IMR-90 (cell line): Measurements from ENCODE around the gene TMEM92. TPM values are rescaled to one million over a fixed set of nuclear protein-coding genes. Genes with fewer than 3 reads are reported as not detected.

Experiments
- ATAC-seq: fragments of 200-7000 bp; cut with Tn5 transposase; 2 replicates; pipeline ENCODE4 v1.9.1; 2020; ENCODE audit warnings: low read depth, mild to moderate bottlenecking, moderate library complexity
- BruUV-seq: library from RNA; stranded (reverse); fragments of 400-500 nt; replicated peaks from 2 replicates; lab custom pipeline; 2021; lab: Mats Ljungman, UMichigan
- CTCF ChIA-PET: fragments of 300-600 bp; formaldehyde crosslinking; extraction: SDS; loops from one replicate; lab custom pipeline; 2021; ENCODE audit warnings: antibody characterized with exemption; lab: Yijun Ruan, JAX
- POLR2A ChIA-PET: fragments of 300-600 bp; sonication (Branson Sonifier 250); formaldehyde crosslinking; loops from one replicate; lab custom pipeline; 2022; ENCODE audit warnings: antibody characterized with exemption; ENCODE audit not compliant: unreplicated experiment; lab: Charles Lee
- DNase-seq: peaks from one replicate; pipeline ENCODE4 v3.0.0; 2013
- H2AFZ ChIP-seq: replicated peaks from 2 replicates; pipeline ENCODE3; 2013; ENCODE audit warnings: low read length, mild to moderate bottlenecking; ENCODE audit not compliant: poor library complexity
- H2AK5ac ChIP-seq: 2 replicates; pipeline ENCODE4 v1.6.1; 2013; ENCODE audit warnings: low read depth, low read length, inconsistent platforms
- H2AK9ac ChIP-seq: replicated peaks from 2 replicates; pipeline ENCODE3; 2013; ENCODE audit warnings: mild to moderate bottlenecking, low read depth, low read length, moderate library complexity; ENCODE audit not compliant: poor library complexity
- H2BK120ac ChIP-seq: 2 replicates; pipeline ENCODE4 v1.6.1; 2013; ENCODE audit warnings: low read depth, low read length, inconsistent platforms
- H2BK15ac ChIP-seq: 3 replicates; pipeline ENCODE4 v1.6.1; 2013; ENCODE audit warnings: low read depth, low read length, inconsistent platforms
- H2BK20ac ChIP-seq: 2 replicates; pipeline ENCODE4 v1.6.1; 2013; ENCODE audit warnings: low read depth, mild to moderate bottlenecking, inconsistent platforms, low read length, moderate library complexity
- H2BK5ac ChIP-seq: 2 replicates; pipeline ENCODE4 v1.6.1; 2013; ENCODE audit warnings: mild to moderate bottlenecking, low read depth, low read length, inconsistent platforms; ENCODE audit not compliant: poor library complexity, severe bottlenecking
- H3K14ac ChIP-seq: replicated peaks from 2 replicates; pipeline ENCODE4 v1.6.1; 2013; ENCODE audit warnings: low read depth, low read length, inconsistent platforms
- H3K18ac ChIP-seq: 2 replicates; pipeline ENCODE4 v1.6.1; 2013; ENCODE audit warnings: low read depth, low read length, control low read depth
- H3K23ac ChIP-seq: 2 replicates; pipeline ENCODE4 v1.6.1; 2013; ENCODE audit warnings: low read depth, low read length, inconsistent platforms
- H3K27ac ChIP-seq: 2 replicates; pipeline ENCODE4 v1.5.1; 2013; ENCODE audit warnings: mild to moderate bottlenecking, control low read depth, low read length; ENCODE audit not compliant: insufficient read depth
- H3K27me3 ChIP-seq: 2 replicates; pipeline ENCODE4 v1.6.1; 2013; ENCODE audit warnings: low read length; ENCODE audit not compliant: control insufficient read depth, insufficient read depth
- H3K36me3 ChIP-seq: 2 replicates; pipeline ENCODE4 v1.6.1; 2013; ENCODE audit warnings: low read length, mixed read lengths; ENCODE audit not compliant: control insufficient read depth, insufficient read depth
- H3K4ac ChIP-seq: 2 replicates; pipeline ENCODE4 v1.6.1; 2013; ENCODE audit warnings: low read depth, low read length, inconsistent platforms
- H3K4me1 ChIP-seq: 2 replicates; pipeline ENCODE4 v1.6.1; 2013; ENCODE audit warnings: low read length, mixed read lengths; ENCODE audit not compliant: control insufficient read depth, insufficient read depth
- H3K4me2 ChIP-seq: 2 replicates; pipeline ENCODE4 v1.6.1; 2013; ENCODE audit warnings: low read depth, mild to moderate bottlenecking, control low read depth, low read length, moderate library complexity
- H3K4me3 ChIP-seq: 2 replicates; pipeline ENCODE4 v1.5.1; 2013; ENCODE audit warnings: low read depth, mild to moderate bottlenecking, control low read depth, low read length, moderate library complexity; ENCODE audit not compliant: insufficient read depth
- H3K56ac ChIP-seq: 2 replicates; pipeline ENCODE4 v1.6.1; 2013; ENCODE audit warnings: low read length, inconsistent platforms; ENCODE audit not compliant: insufficient read depth; ENCODE audit errors: extremely low read depth
- H3K79me1 ChIP-seq, 2 experiments: 2 replicates each; pipeline ENCODE4 v1.6.1; 2013; ENCODE audit warnings: low read length in 2 of 2, inconsistent platforms in 1 of 2, low read depth in 1 of 2
- H3K9ac ChIP-seq: 2 replicates; pipeline ENCODE4 v1.6.1; 2013; ENCODE audit warnings: low read depth, low read length, control low read depth
- H3K9me1 ChIP-seq: 2 replicates; pipeline ENCODE4 v1.6.1; 2013; ENCODE audit warnings: low read length, inconsistent platforms; ENCODE audit not compliant: insufficient read depth
- H3K9me3 ChIP-seq: 2 replicates; pipeline ENCODE4 v1.6.1; 2013; ENCODE audit warnings: low read length; ENCODE audit not compliant: control insufficient read depth, insufficient read depth
- H4K20me1 ChIP-seq: 2 replicates; pipeline ENCODE4 v1.6.1; 2013; ENCODE audit warnings: low read length, inconsistent platforms; ENCODE audit not compliant: insufficient read depth
- H4K5ac ChIP-seq: 2 replicates; pipeline ENCODE4 v1.6.1; 2013; ENCODE audit warnings: mild to moderate bottlenecking, low read depth, low read length, control low read depth
- H4K8ac ChIP-seq, 2 experiments: 2 replicates each; pipeline ENCODE4 v1.6.1; 2013; ENCODE audit warnings: low read depth in 2 of 2, low read length in 2 of 2, control low read depth in 1 of 2, inconsistent platforms in 1 of 2
- H4K91ac ChIP-seq: 2 replicates; pipeline ENCODE4 v1.6.1; 2013; ENCODE audit warnings: low read depth, low read length, inconsistent platforms; ENCODE audit not compliant: insufficient read depth
- BHLHE40 ChIP-seq: fragments of 150-350 bp; IDR thresholded peaks from 2 replicates; pipeline ENCODE4 v1.6.1; 2016; ENCODE audit warnings: mild to moderate bottlenecking, low read depth, low read length
- CEBPB ChIP-seq: IDR thresholded peaks from 2 replicates; pipeline ENCODE4 v1.6.1; 2012; ENCODE audit warnings: low read depth, low read length, improper control_type of control experiment
- CHD1 ChIP-seq: IDR thresholded peaks from 2 replicates; pipeline ENCODE4 v1.6.1; 2012; ENCODE audit warnings: low read depth, low read length, improper control_type of control experiment
- CTCF ChIP-seq: conservative IDR thresholded peaks from 2 replicates; pipeline ENCODE4 v1.5.1; 2012; ENCODE audit warnings: mild to moderate bottlenecking, low read depth, low read length, improper control_type of control experiment
- ELK1 ChIP-seq: fragments of 150-350 bp; IDR thresholded peaks from 2 replicates; pipeline ENCODE4 v1.6.1; 2016; ENCODE audit warnings: low read depth, mild to moderate bottlenecking, low read length, moderate library complexity, borderline replicate concordance
- FOS ChIP-seq: fragments of 150-350 bp; IDR thresholded peaks from 2 replicates; pipeline ENCODE4 v1.6.1; 2016; ENCODE audit warnings: low read depth, low read length
- MAFK ChIP-seq: IDR thresholded peaks from 2 replicates; pipeline ENCODE4 v1.6.1; 2012; ENCODE audit warnings: low read depth, low read length, improper control_type of control experiment
- MAZ ChIP-seq: IDR thresholded peaks from 2 replicates; pipeline ENCODE4 v1.6.1; 2012; ENCODE audit warnings: low read depth, mild to moderate bottlenecking, low read length, improper control_type of control experiment, moderate library complexity, borderline replicate concordance
- MXI1 ChIP-seq: IDR thresholded peaks from 2 replicates; pipeline ENCODE4 v1.6.1; 2012; ENCODE audit warnings: low read depth, mild to moderate bottlenecking, low read length, moderate library complexity, borderline replicate concordance
- NFE2L2 ChIP-seq: fragments of 150-350 bp; IDR thresholded peaks from 2 replicates; pipeline ENCODE4 v1.6.1; 2016; ENCODE audit warnings: low read depth, mild to moderate bottlenecking, low read length
- POLR2A ChIP-seq: IDR thresholded peaks from 2 replicates; pipeline ENCODE4 v1.6.1; 2012; ENCODE audit warnings: mild to moderate bottlenecking, low read depth, low read length
- RAD21 ChIP-seq: IDR thresholded peaks from 2 replicates; pipeline ENCODE4 v1.6.1; 2012; ENCODE audit warnings: low read length, improper control_type of control experiment
- RCOR1 ChIP-seq: IDR thresholded peaks from 2 replicates; pipeline ENCODE4 v1.6.1; 2012; ENCODE audit warnings: mild to moderate bottlenecking, low read length, improper control_type of control experiment; ENCODE audit not compliant: insufficient replicate concordance
- RFX5 ChIP-seq: IDR thresholded peaks from 2 replicates; pipeline ENCODE4 v1.8.0; 2012; ENCODE audit warnings: low read depth, mild to moderate bottlenecking, low read length, moderate library complexity
- SMC3 ChIP-seq: fragments of 150-350 bp; IDR thresholded peaks from 2 replicates; pipeline ENCODE4 v1.6.1; 2016; ENCODE audit warnings: low read depth, mild to moderate bottlenecking, antibody characterized with exemption, low read length, moderate library complexity
- USF2 ChIP-seq: fragments of 150-350 bp; IDR thresholded peaks from 2 replicates; pipeline ENCODE4 v1.6.1; 2017; ENCODE audit warnings: mild to moderate bottlenecking, antibody characterized with exemption, low read length, low read depth
- WGBS, 2 experiments: methylation state at CpG; one replicate each; pipeline versions ENCODE4 v1.1.5 to v1.1.7; 2013; ENCODE audit warnings: missing lambda C conversion rate in 2 of 2; ENCODE audit not compliant: insufficient read length in 1 of 2; ENCODE audit errors: extremely low coverage in 2 of 2; 5-methylcytosine and 5-hydroxymethylcytosine counted together
- dilution Hi-C: fragments of 300-500 bp; cut with HindIII; formaldehyde crosslinking; loops from one replicate; pipeline ENCODE4 v1.14.3; 2018; ENCODE audit warnings: low sequenced_read_pairs; ENCODE audit not compliant: unreplicated experiment
- in situ Hi-C: fragments of 300-500 bp; cut with MboI; formaldehyde crosslinking; loops from 3 replicates; pipeline ENCODE4 v1.14.3; 2019; ENCODE audit warnings: low sequenced_read_pairs, inconsistent platforms, mixed read lengths
- intact Hi-C: fragments of 100-400 bp; cut with micrococcal nuclease; formaldehyde crosslinking; loops from 2 replicates; pipeline ENCODE4 v1.10.0; 2022
- polyA plus RNA-seq, 3 experiments: library from polyadenylated mRNA; depleted of rRNA; stranded (reverse); fragments of >200 nt; gene quantifications; 2 replicates each; pipeline ENCODE4 v1.2.3, GENCODE V29; 2012; ENCODE audit warnings: low replicate concordance in 1 of 3
- total RNA-seq: library from RNA; depleted of rRNA; stranded (reverse); fragments of >200 nt; gene quantifications from 2 replicates; pipeline ENCODE4 v1.2.3, GENCODE V29; 2012

The TMEM92 gene
- total and polyA plus RNA-seq, 2 of the 4 experiments (the other 2 are of a cell fraction), result 0.18 to 1.7 TPM

- H3K4me1 ChIP-seq, result no peaks in the 10 kb centered on the region
- no peak overlapping the region for H3K4me2 ChIP-seq
- ChIA-PET POLR2A (interaction anchor here (0.6 kb wide), 1 partner anchor 49 kb away, joined by 4 read pairs; no protein-coding TSS in a partner anchor), CTCF (no interaction called here)
- H2BK15ac ChIP-seq, result no peak overlapping the region
- TF ChIP-seq RFX5 (no peak), FOS (no peak), ELK1 (no peak), RCOR1 (no peak), MAFK (no peak), CHD1 (no peak), BHLHE40 (no peak), MXI1 (no peak), NFE2L2 (no peak), CEBPB (no peak), POLR2A (no peak), CTCF (no peak), SMC3 (no peak), USF2 (no peak), MAZ (no peak), RAD21 (no peak)
- H3K36me3 ChIP-seq, result no peaks in the 10 kb centered on the region
- intact Hi-C loops, result no loop called here
- no peaks in the 10 kb centered on the region for H3K27me3 ChIP-seq
- no peak for ATAC-seq
- no peak overlapping the region for H2BK5ac ChIP-seq
- H3K9ac ChIP-seq, result no peak overlapping the region
- no peak overlapping the region for H2BK20ac ChIP-seq
- H3K23ac ChIP-seq, result no peak overlapping the region
- H4K5ac ChIP-seq, result no peak overlapping the region
- no peaks in the 10 kb centered on the region for H3K9me1 ChIP-seq
- H2BK120ac ChIP-seq, result no peak overlapping the region
- H2AK9ac ChIP-seq, result no peak overlapping the region
- H2AK5ac ChIP-seq, result no peak overlapping the region
- no peak overlapping the region for H3K14ac ChIP-seq
- H3K18ac ChIP-seq, result no peak overlapping the region
- BruUV-seq, result no TSS peak
- no peak overlapping the region for H3K4me3 ChIP-seq
- no peaks in the 10 kb centered on the region for H4K20me1 ChIP-seq
- no CpG with 5 or more reads among the region's 3 CpGs for WGBS, 2 experiments
- no peak overlapping the region for H3K27ac ChIP-seq
- H3K9me3 ChIP-seq, result peaks cover 10% of the 10 kb centered on the region
- no peaks in the 10 kb centered on the region for H3K79me1 ChIP-seq
- no peak overlapping the region for H4K91ac ChIP-seq
- dilution Hi-C loops, result no loop called here
- no peak overlapping the region for H3K56ac ChIP-seq
- no peak overlapping the region for H2AFZ ChIP-seq
- no peak overlapping the region for H4K8ac ChIP-seq
- no peak overlapping the region for H3K4ac ChIP-seq
- in situ Hi-C loops, result no loop called here
- no peak for DNase-seq
These were observed 21.5 kb upstream of the TMEM92 start for GRCh38 chr17:50252781-50253180.
